Effector memory CD8-positive, alpha-beta T cell (primary cell): ENCODE data around the gene GNG13.

Experiments
- ATAC-seq: fragments of 150-1000 bp; cut with Tn5 transposase; replicated peaks from 2 replicates; pipeline ENCODE4 v1.10.0; 2021; ENCODE audit warnings: mild to moderate bottlenecking, moderate library complexity
- DNase-seq, 3 experiments: peaks; one replicate each; pipeline ENCODE4 v3.0.0; 2021
- H3K27ac Mint-ChIP-seq, 2 donors: one replicate each; pipeline ENCODE4 v1.8.0; 2022; ENCODE audit warnings: mild to moderate bottlenecking in 2 of 2, mixed read lengths in 2 of 2, moderate library complexity in 2 of 2
- H3K27me3 Mint-ChIP-seq, 2 donors: one replicate each; pipeline ENCODE4 v1.8.0; 2022; ENCODE audit warnings: mixed read lengths in 2 of 2
- H3K36me3 Mint-ChIP-seq: one replicate; pipeline ENCODE4 v1.8.0; 2022; ENCODE audit warnings: mild to moderate bottlenecking, moderate library complexity, mixed read lengths; ENCODE audit not compliant: insufficient read depth
- H3K4me1 Mint-ChIP-seq, 2 donors: one replicate each; pipeline ENCODE4 v1.8.0; 2022; ENCODE audit warnings: low read depth in 2 of 2, mixed read lengths in 2 of 2
- H3K4me3 Mint-ChIP-seq, 2 donors: one replicate each; pipeline ENCODE4 v1.8.0; 2022; ENCODE audit warnings: mild to moderate bottlenecking in 2 of 2, mixed read lengths in 2 of 2, moderate library complexity in 2 of 2
- H3K9me3 Mint-ChIP-seq, 2 donors: one replicate each; pipeline ENCODE4 v1.8.0; 2022; ENCODE audit warnings: mixed read lengths in 2 of 2
- total RNA-seq, 9 experiments: gene quantifications; one replicate each; lab custom pipeline; 2026; lab: John Stamatoyannopoulos, UW

Gene GNG13, protein sequence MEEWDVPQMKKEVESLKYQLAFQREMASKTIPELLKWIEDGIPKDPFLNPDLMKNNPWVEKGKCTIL
- total RNA-seq, result 0 to 0.03 (median 0) reads per million in 9 experiments

DNA sequence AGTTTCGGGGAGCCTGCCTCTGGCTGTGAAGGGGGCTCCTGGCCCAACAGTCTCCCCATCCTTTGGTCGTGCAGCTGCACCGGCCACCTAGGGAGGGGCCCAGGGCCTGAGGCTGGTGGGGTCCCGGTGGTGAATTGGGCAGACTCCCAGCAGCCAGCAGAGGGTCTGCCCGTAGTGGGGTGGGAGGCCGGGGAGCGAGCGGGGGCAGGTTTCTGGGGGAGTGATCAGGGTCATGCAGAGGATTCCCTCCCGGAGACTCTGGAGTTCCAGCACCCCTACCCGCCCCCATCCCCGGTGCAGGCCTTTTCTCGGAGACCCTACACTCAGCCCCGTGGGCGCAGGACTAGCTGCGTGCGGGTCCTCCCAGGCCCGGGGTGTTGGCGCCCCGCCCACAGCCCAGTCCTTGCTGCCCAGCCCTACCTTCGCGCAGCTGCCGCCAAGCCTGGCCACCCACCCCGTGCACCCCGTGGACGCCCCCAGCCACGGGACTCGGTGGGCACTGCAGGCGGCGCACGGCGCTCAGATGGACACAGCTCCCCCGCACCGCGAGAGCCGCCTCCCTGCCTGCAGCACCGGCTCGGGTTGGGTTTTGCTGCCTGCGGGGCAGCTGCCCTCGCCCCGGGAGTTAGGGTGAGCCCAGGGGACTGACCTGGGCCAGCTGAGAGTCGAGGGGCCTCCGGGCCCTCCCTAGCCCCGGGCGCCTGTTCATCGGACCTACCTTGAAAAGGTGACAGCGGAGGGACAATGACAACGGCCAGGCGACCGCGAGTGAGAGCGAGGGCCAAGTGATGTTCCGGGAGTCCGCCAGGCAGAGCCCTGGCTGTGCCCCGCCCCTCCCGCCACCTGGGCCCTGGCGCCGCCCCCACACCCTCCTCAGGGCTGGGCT is at the start of gene GNG13:
Gene GNG13 (minus strand): TSS at position 787 of the 886 bp plus-strand sequence. CDS start 1,657 bp downstream, outside the sequence.
- Mint-ChIP-seq H3K27me3 (peaks cover 0 to 39% of the 10 kb centered on the region in 2 donors), H3K4me3 (no peak within 1 kb of the TSS), H3K4me1 (peaks cover 0 to 2% of the 10 kb centered on the region in 2 donors), H3K27ac (no peak within 1 kb of the TSS), H3K9me3 (no peaks in the 10 kb centered on the region), H3K36me3 (no peaks in the 10 kb centered on the region)
- DNase-seq, result no peak
- no peak for ATAC-seq

DNA sequence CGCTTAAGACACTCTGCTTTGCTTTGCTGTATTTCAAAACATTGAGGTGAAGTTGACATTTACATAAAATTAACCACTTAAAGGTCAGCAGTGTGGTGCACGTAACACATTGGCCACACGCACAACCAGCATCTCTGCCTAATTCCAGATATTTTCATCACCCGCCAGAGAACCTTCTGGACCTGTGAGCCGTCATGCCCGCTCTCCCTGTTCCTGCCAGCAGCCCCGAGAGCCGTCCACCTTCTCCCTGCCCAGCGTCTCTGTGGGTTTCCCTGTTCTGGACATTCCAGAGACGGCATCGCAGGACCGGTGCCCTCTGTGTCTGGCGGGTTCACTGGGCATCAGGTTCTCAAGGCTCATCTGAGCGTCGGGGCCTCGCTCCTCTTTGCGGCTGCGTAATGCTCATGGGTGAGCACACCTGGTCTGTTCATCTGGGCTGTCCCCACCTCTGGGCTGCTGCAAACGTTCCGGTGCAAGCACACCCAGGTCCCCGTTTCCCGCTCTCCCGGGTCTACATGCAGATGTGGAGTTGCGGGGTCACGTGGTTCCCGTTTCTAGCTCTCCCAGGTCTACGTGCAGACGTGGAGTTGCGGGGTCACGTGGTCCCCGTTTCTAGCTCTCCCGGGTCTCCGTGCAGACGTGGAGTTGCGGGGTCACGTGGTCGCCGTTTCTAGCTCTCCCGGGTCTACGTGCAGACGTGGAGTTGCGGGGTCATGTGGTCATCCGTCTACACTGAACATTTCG is 48.1 kb upstream of the GNG13 start:
- Mint-ChIP-seq H3K36me3 (peaks cover 4% of the 10 kb centered on the region), H3K4me1 (no peaks in the 10 kb centered on the region), H3K27ac (no peak overlapping the region), H3K9me3 (no peaks in the 10 kb centered on the region), H3K27me3 (no peaks in the 10 kb centered on the region), H3K4me3 (no peak overlapping the region)
- no peak for ATAC-seq
- no peak for DNase-seq

DNA sequence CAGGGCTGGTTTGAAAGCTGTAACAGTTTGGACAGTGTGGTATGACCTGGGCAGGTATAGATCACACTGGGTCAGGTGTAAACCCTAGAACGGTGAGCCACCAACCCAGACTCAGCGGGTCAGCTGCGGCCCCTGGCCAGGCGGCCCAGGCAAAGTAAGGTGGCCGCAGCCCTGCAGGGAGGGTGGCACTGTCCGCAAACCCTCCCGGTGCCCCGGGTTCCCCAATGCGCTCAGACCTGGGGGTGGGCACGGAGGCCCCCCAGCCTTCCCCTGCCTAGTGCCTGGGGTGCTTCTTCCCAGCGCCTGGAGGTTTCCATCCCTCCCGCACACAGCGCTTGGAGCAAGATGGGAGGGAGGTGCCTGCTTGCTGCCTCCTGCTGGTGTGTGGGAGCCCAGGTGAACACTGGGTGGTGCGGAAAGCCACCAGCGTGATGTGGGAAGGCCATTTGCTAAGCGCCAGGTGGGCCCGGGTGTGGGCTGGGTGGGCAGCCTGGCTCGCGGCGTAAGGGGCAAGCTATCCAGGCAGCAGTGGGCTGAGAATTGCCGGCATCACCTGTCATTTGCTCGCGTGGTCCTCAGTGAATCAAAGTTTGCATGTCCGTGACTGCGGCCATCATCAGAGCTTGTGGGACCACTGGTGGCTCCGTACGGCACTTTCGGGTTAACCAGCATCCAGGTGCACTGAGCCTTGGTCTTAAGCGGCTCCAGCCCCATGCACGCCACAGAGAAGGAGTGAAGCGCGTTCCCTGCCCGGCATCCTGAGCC is 47.3 kb upstream of the GNG13 start:
- ATAC-seq (no peak), DNase-seq (no peak)
- H3K36me3 Mint-ChIP-seq, result peaks cover 4% of the 10 kb centered on the region
- H3K4me3 Mint-ChIP-seq, result no peak overlapping the region
- H3K4me1 Mint-ChIP-seq, result no peaks in the 10 kb centered on the region
- H3K9me3 Mint-ChIP-seq, result no peaks in the 10 kb centered on the region
- H3K27me3 Mint-ChIP-seq, result no peaks in the 10 kb centered on the region
- no peak overlapping the region for H3K27ac Mint-ChIP-seq

DNA sequence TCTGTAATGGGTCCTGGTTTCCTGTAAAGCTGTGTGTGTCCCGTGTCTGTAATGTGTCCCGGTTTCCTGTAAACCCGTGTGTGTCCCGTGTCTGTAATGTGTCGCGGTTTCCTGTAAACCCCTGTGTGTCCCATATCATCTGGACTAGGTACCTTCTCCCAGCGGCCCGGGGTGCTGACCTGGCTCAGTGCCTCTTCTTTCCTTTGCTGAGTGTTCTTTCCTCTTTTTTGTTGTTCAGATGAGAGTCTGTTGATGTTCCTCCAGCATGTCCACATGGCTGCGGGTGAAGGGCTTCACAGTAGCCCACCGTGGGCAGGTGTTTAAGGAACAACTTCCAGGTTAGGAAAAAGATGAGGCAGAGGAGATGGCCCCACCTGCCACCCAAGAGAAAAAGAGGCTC is 46.6 kb upstream of the GNG13 start:
- ATAC-seq (no peak), DNase-seq (no peak)
- H3K36me3 Mint-ChIP-seq, result peaks cover 4% of the 10 kb centered on the region
- no peak overlapping the region for H3K27ac Mint-ChIP-seq
- H3K27me3 Mint-ChIP-seq, result no peaks in the 10 kb centered on the region
- H3K9me3 Mint-ChIP-seq, result no peaks in the 10 kb centered on the region
- no peak overlapping the region for H3K4me3 Mint-ChIP-seq
- no peaks in the 10 kb centered on the region for H3K4me1 Mint-ChIP-seq

DNA sequence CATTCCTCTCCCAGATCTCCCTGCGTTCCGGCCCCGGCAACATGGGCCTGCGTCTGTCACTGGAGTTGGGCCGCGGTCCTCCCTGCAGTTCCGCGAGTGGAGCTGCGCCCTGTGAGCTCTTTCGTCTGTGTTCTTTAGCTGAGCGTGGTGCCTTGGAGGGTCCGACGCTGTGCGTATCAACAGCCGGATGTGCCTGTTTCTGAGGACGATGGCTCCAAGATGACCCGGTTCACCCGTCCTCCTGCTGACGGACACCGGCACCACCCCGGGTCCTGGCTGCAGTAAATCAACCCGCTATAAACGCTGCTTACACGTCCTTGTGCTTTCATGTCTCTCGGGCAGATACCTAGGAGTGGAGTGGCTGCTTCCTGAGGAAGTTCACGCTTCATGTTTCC is 44.8 kb upstream of the GNG13 start:
- no peak for ATAC-seq
- Mint-ChIP-seq H3K27me3 (no peaks in the 10 kb centered on the region), H3K4me1 (no peaks in the 10 kb centered on the region), H3K27ac (no peak overlapping the region), H3K9me3 (no peaks in the 10 kb centered on the region), H3K36me3 (peaks cover 4% of the 10 kb centered on the region), H3K4me3 (no peak overlapping the region)
- no peak for DNase-seq

DNA sequence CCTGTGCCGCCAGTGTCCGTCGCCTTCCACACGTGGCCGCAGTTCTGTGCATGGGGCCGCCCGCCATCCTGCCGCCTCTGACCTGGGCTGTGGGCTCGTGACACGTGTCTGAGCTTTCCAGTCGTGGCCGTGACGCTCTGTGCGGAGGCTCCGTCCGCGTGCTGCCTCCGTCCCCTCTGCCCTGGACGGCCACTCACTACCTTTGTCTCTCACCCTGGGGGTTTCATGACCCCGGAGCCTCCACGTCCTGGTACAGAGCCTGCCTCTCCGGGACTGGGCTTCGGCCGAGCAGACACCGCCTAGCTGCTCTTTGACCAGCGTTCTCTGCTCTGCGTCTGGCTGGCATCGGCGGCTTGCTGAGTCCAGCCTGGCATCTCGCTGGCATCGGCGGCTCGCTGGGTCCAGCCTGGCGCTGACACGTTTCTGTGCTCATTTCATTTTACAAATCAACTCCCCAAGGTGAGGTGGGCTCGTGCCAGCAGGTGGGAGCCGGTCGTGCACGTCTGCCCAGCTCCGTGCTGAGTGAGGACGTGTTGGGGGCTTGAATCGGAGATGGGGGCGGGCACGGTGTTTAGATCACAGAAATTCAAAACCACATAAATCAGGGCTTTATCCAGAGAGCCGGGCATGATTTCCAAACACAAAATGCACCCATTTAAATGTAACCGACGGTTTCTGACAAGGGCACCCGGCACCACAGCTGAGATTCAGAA is 44.3 kb upstream of the GNG13 start:
- no peak overlapping the region for H3K4me3 Mint-ChIP-seq
- H3K36me3 Mint-ChIP-seq, result peaks cover 4% of the 10 kb centered on the region
- no peaks in the 10 kb centered on the region for H3K4me1 Mint-ChIP-seq
- DNase-seq (no peak), ATAC-seq (no peak)
- H3K27me3 Mint-ChIP-seq, result no peaks in the 10 kb centered on the region
- peak overlapping the region in 1 of 2 donors; percentile 72 for H3K27ac Mint-ChIP-seq
- no peaks in the 10 kb centered on the region for H3K9me3 Mint-ChIP-seq

DNA sequence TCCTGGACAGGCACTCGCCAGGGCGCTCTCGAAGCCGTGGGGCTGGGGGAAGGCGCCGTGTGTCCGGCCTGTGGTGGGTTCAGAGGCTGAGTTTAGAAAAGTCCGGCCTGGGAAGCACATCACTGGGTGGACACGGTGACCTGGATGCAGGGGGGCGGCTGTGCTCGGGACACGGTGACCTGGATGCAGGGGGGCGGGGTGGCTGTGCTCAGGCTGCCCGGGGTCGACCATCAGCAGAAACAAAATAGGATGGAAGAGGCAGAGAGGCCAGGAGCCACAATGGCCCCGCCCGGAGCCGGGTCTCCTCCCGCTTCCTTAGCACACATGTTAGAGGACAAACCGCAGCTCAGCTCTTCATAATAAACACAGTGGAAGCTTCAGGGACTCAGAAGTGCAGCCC is 43.2 kb upstream of the GNG13 start:
- Mint-ChIP-seq H3K27ac (no peak overlapping the region), H3K27me3 (peaks cover 0 to 4% of the 10 kb centered on the region in 2 donors), H3K36me3 (peaks cover 4% of the 10 kb centered on the region), H3K4me1 (no peaks in the 10 kb centered on the region), H3K9me3 (no peaks in the 10 kb centered on the region), H3K4me3 (no peak overlapping the region)
- DNase-seq, result no peak
- ATAC-seq, result no peak

DNA sequence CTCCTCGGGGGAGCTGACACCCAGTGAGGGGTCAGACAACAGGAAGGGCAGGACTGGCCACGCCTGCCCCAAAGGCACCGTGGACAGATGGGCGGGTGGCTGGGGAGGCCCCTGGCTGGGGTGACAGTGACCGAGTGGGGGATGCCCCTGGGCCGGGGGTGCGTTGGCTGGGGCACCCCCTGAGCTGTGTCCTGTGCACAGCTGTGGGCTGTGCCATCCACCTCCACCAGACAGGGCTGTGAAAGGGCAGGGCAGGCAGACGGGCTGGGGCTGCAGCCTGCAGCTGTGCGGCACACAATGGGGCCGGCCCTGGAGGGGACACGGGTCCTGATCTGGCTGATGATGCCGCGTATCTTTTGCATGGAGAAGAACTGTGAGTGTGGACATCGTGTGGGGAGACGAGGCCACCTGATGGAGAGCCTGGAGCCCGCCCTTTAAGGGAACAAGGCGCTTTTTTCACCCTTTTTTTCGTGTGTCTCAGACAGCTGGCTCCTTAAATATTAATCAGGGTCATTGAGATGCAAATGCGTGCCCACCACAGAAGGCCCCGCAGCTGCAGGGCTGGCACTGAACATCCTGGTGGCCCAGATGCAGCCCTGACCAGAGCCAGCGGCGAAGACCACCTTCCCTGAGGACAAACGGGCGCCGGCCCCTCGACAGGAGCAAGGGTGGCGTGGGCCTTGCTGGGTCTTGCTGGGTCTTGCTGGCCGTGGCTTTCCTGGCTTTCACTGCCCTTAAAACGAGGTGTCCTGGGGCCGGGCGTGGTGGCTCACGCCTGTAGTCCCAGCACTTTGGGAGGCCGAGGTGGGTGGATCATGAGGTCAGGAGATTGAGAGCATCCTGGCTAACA is 42.4 kb upstream of the GNG13 start:
- Mint-ChIP-seq H3K27ac (no peak overlapping the region), H3K4me1 (no peaks in the 10 kb centered on the region), H3K36me3 (peaks cover 4% of the 10 kb centered on the region), H3K9me3 (no peaks in the 10 kb centered on the region), H3K4me3 (no peak overlapping the region), H3K27me3 (peaks cover 0 to 6% of the 10 kb centered on the region in 2 donors)
- ATAC-seq (no peak), DNase-seq (no peak)

DNA sequence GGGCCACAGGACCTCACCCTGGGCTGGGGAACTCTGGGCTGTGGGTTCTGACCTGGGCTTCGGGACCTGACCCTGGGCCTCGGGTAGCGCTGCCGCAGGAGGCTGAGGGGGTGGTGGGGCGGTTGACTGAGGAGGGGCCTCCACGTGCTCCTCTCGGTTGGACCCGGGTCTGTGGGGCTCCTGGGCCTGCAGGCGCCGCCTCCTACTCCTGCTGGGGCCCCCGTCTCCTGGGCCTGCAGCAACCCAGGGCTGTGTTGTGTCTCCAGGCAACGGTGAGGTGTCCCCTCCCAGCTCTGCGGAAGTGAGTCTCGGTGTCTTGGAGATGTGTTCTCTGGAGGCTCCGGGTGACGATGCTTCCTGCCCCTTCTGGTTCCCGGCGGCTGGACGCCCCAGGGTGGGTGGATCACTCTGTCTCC is 41.5 kb upstream of the GNG13 start:
- Mint-ChIP-seq H3K27me3 (peaks cover 0 to 6% of the 10 kb centered on the region in 2 donors), H3K4me3 (no peak overlapping the region), H3K27ac (no peak overlapping the region), H3K4me1 (no peaks in the 10 kb centered on the region), H3K36me3 (peaks cover 4% of the 10 kb centered on the region), H3K9me3 (no peaks in the 10 kb centered on the region)
- no peak for DNase-seq
- no peak for ATAC-seq

DNA sequence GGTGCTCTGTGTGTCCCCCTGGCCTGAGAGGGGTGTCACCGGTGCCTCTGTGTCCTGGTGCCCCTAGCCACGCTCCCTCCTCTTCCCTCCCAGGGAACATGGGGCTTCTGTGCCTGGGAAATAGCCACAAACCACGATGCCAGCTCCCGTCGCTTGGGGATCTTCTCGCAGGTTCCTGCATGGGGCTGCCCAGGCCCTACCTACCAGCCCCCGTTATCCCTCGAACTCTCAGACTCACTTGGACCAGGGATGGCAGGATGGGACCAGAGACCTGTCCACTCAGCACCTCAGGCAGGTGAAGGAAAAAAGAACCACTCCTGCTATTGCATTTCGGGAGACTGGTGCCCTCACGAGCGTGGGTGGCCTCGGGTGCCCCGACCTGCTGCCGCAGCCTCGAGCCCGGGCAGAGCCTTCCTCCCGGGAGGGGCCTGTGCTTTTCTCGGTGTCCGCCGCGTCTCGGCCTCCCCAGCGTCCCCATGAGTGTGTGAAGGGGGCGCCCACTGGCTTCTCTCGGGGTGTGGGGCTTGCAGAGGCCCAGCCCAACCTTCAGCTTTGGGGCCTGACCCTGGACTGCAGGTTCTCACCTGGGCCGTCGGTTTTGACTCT is 41.0 kb upstream of the GNG13 start:
- peaks cover 4% of the 10 kb centered on the region for H3K36me3 Mint-ChIP-seq
- H3K9me3 Mint-ChIP-seq, result no peaks in the 10 kb centered on the region
- no peaks in the 10 kb centered on the region for H3K4me1 Mint-ChIP-seq
- DNase-seq (no peak), ATAC-seq (no peak)
- no peak overlapping the region for H3K27ac Mint-ChIP-seq
- no peak overlapping the region for H3K4me3 Mint-ChIP-seq
- H3K27me3 Mint-ChIP-seq, result peaks cover 0 to 6% of the 10 kb centered on the region in 2 donors

DNA sequence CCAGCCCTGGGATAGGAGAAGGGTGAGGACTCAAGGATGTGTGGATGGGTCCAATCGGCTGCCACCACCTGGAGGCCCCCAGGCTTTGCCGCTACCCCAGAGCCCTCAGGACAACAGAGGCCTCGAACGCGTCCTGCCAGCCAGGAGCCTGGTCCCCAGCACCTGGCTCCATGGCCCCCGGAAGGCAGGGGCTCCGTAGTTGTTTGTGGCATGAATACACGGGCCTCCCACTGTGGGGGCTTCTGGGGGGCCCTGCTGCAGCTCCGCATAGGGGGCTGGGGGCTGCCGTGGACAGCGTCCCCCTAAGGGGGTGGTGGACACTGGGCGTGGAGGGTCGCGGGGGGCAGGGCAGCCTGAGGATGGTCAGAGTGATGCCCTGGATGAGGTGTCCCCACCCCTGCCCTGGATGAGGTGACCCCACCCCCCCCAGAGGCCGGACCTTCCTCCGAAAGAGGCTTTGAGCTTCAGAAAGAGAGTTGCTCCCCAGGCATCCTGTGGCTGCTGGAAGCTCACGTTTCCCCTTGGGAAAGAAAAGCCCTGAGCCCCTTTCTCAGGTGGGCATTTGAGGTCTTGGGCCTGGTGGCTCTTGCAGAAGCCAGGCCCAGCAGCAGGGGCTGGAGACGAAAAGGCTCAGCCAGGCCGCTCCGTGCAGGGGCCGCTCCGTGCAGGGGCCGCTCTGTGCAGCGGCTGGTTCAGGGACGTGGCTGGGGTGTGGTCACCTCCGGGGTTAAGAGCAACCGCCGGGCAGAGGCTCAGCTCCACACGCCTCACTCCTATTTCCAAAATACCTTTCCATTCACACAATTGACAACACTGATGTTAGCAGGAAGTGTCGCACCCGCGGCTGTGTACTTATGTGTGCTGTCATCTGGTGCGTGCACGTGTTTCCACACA is 40.3 kb upstream of the GNG13 start:
- H3K4me3 Mint-ChIP-seq, result no peak overlapping the region
- H3K9me3 Mint-ChIP-seq, result no peaks in the 10 kb centered on the region
- H3K27me3 Mint-ChIP-seq, result peaks cover 0 to 6% of the 10 kb centered on the region in 2 donors
- ATAC-seq, result no peak
- no peak for DNase-seq
- peaks cover 4% of the 10 kb centered on the region for H3K36me3 Mint-ChIP-seq
- H3K27ac Mint-ChIP-seq, result no peak overlapping the region
- H3K4me1 Mint-ChIP-seq, result no peaks in the 10 kb centered on the region
